Measurements from ENCODE around the gene WFDC10B. TPM values are rescaled to one million over a fixed set of nuclear protein-coding genes. Genes with fewer than 3 reads are reported as not detected.

Gene WFDC10B
- total RNA-seq, 1 donor from 2014 or later = not detected

Small RNA genes within 50 kb of the gene (small RNA-seq; reads per million reads assigned to genes)
- not detected for gene MIR3617
- gene SPINT5P = not detected

Other genes starting within 250 kb of the WFDC10B start
- gene WFDC2, start 235.3 kb downstream of the WFDC10B start, total RNA-seq = not detected
- gene SPINT3, start 189.4 kb downstream of the WFDC10B start, total RNA-seq = not detected
- gene WFDC6, start 165.5 kb downstream of the WFDC10B start, total RNA-seq = not detected
- gene EPPIN, start 157.6 kb downstream of the WFDC10B start, total RNA-seq = not detected
- gene WFDC8, start 125.7 kb downstream of the WFDC10B start, total RNA-seq = not detected
- gene WFDC10A, start 75.3 kb downstream of the WFDC10B start, total RNA-seq = not detected
- not detected for gene WFDC9, start 73.7 kb downstream of the WFDC10B start, total RNA-seq
- not detected for gene WFDC11, start 34.8 kb downstream of the WFDC10B start, total RNA-seq
- gene WFDC13, start 3.0 kb downstream of the WFDC10B start, total RNA-seq = not detected
- not detected for gene SPINT4, start 17.3 kb upstream of the WFDC10B start, total RNA-seq
- gene WFDC3, start 86.9 kb upstream of the WFDC10B start, total RNA-seq = not detected
- gene DNTTIP1, start 86.9 kb upstream of the WFDC10B start, total RNA-seq = 18.3 TPM
- gene UBE2C, start 107.6 kb upstream of the WFDC10B start, total RNA-seq = 10.4 TPM
- 2,844 TPM for gene TNNC2, start 122.3 kb upstream of the WFDC10B start, total RNA-seq
- gene SNX21, start 128.8 kb upstream of the WFDC10B start, total RNA-seq = 26.6 TPM
- gene ACOT8, start 152.4 kb upstream of the WFDC10B start, total RNA-seq = 27.1 TPM
- 7.8 TPM for gene ZSWIM3, start 152.6 kb upstream of the WFDC10B start, total RNA-seq
- gene ZSWIM1, start 176.2 kb upstream of the WFDC10B start, total RNA-seq = 3.1 TPM
- gene SPATA25, start 182.6 kb upstream of the WFDC10B start, total RNA-seq = 2.6 TPM
- 13.0 TPM for gene NEURL2, start 186.2 kb upstream of the WFDC10B start, total RNA-seq
- gene CTSA, start 186.3 kb upstream of the WFDC10B start, total RNA-seq = 23.0 TPM
- 38.1 TPM for gene PLTP, start 207.1 kb upstream of the WFDC10B start, total RNA-seq
- 7.3 TPM for gene PCIF1, start 229.7 kb upstream of the WFDC10B start, total RNA-seq